NCI-H510A treated with DMSO at 0.1 percent for 48 hours (cell line): ENCODE data around the gene RPP30.
A peak's percentile ranks its signal among the peaks of the same experiment; 100 is the strongest.
"Not testable (repeated sequence)": the region's sequence is repeated elsewhere in the genome, so short reads cannot be mapped to it uniquely, and the experiment has no call there.

Experiments
- DNase-seq: peaks from one replicate; lab custom pipeline; 2025; lab: John Stamatoyannopoulos, UW

RPP30 gene

GRCh38 chr10:90871279-90871765 is 452 bp upstream of the RPP30 start:
- DNase-seq: peak; percentile 80

- DNase-seq: no peak
These were observed 860 bp downstream of the RPP30 start for GRCh38 chr10:90872648-90873020.

GRCh38 chr10:90879062-90879461 is 7.3 kb downstream of the RPP30 start:
- no peak for DNase-seq

- DNase-seq: peak; percentile 39
These were observed 8.4 kb downstream of the RPP30 start for GRCh38 chr10:90880059-90880719.

- DNase-seq: no peak
These were observed 12.7 kb downstream of the RPP30 start for GRCh38 chr10:90884431-90884830.

GRCh38 chr10:90885176-90885575 is 13.4 kb downstream of the RPP30 start:
- DNase-seq: no peak

- no peak for DNase-seq
These were observed 15.8 kb downstream of the RPP30 start for GRCh38 chr10:90887555-90887954.

- DNase-seq: no peak
These were observed 16.6 kb downstream of the RPP30 start for GRCh38 chr10:90888387-90888786.

GRCh38 chr10:90889636-90890035 is 17.9 kb downstream of the RPP30 start:
- DNase-seq: no peak

GRCh38 chr10:90890347-90890746 is 18.6 kb downstream of the RPP30 start:
- no peak for DNase-seq

- no peak for DNase-seq
These were observed 21.4 kb downstream of the RPP30 start for GRCh38 chr10:90893190-90893589.

GRCh38 chr10:90896916-90897315 is 25.1 kb downstream of the RPP30 start:
- not testable (repeated sequence) for DNase-seq

GRCh38 chr10:90905925-90906324 is 34.2 kb downstream of the RPP30 start:
- DNase-seq: no peak

GRCh38 chr10:90906596-90906995 is 34.8 kb downstream of the RPP30 start:
- no peak for DNase-seq

GRCh38 chr10:90911133-90912051 is 39.6 kb downstream of the RPP30 start:
- peak; percentile 65 for DNase-seq

GRCh38 chr10:90912174-90912573 is 40.4 kb downstream of the RPP30 start:
- DNase-seq: no peak

GRCh38 chr10:90912854-90913479 is 41.2 kb downstream of the RPP30 start:
- DNase-seq: no peak

GRCh38 chr10:90913774-90914420 is 42.1 kb downstream of the RPP30 start:
- no peak for DNase-seq

- DNase-seq: no peak
These were observed 43.4 kb downstream of the RPP30 start for GRCh38 chr10:90914992-90915765.

GRCh38 chr10:90915766-90916075 is 43.9 kb downstream of the RPP30 start:
- DNase-seq: no peak

GRCh38 chr10:90916392-90917237 is 44.8 kb downstream of the RPP30 start:
- DNase-seq: no peak
